ENCODE measurements around the gene ELSPBP1. TPM values are rescaled to one million over a fixed set of nuclear protein-coding genes. Genes with fewer than 3 reads are reported as not detected.

ELSPBP1 gene
- total RNA-seq, 1 experiment from 2014 or later, result not detected

- DNase-seq (no peak), ATAC-seq (no peak)
- H3K79me2 ChIP-seq (ENCODE audit: low read length), result no peaks in the 10 kb centered on the region
- no peaks in the 10 kb centered on the region for H3K9me3 ChIP-seq (ENCODE audit: low read length)
- H3K4me2 ChIP-seq (ENCODE audit: low read length), result no peak overlapping the region
- H3K36me3 ChIP-seq (ENCODE audit: low read depth, low read length), result no peaks in the 10 kb centered on the region
- no peak for TF ChIP-seq CTCF (conservative IDR thresholded peaks at IDR 0.05; ENCODE audit: low read depth, low read length)
- intact Hi-C loops (cut with micrococcal nuclease), result no loop called here
- no peaks in the 10 kb centered on the region for H3K4me1 ChIP-seq (ENCODE audit: insufficient read depth, low read length)
- no peaks in the 10 kb centered on the region for H3F3A ChIP-seq (ENCODE audit: low read length, unreplicated experiment)
- H3K9ac ChIP-seq (ENCODE audit: low read length), result no peak overlapping the region
- no peak overlapping the region for H3K27ac ChIP-seq (ENCODE audit: low read length)
- no TSS peak for BruUV-seq (replicated peaks)
- no peaks in the 10 kb centered on the region for H3K9me2 ChIP-seq (replicated peaks; ENCODE audit: low read length)
- no peaks in the 10 kb centered on the region for H4K20me1 ChIP-seq (ENCODE audit: low read length)
- no peak overlapping the region for H2AFZ ChIP-seq (ENCODE audit: low read length)
- CTCF ChIA-PET, result no interaction called here
- no peak overlapping the region for H3K4me3 ChIP-seq (ENCODE audit: low read length)
- POLR2A ChIA-PET (ENCODE audit: unreplicated experiment), result no interaction called here
- no peaks in the 10 kb centered on the region for H3K27me3 ChIP-seq (ENCODE audit: low read length)
Measured at GRCh38 chr19:47996230-47996727, 1.8 kb downstream of the ELSPBP1 start.

- TF ChIP-seq CTCF (conservative IDR thresholded peaks at IDR 0.05; ENCODE audit: low read depth, low read length), result no peak
- Histone ChIP-seq H3K36me3 (ENCODE audit: low read depth, low read length) (no peaks in the 10 kb centered on the region), H3K27me3 (ENCODE audit: low read length) (no peaks in the 10 kb centered on the region), H3K4me1 (ENCODE audit: insufficient read depth, low read length) (no peaks in the 10 kb centered on the region), H3F3A (ENCODE audit: low read length, unreplicated experiment) (no peaks in the 10 kb centered on the region), H3K9me2 (replicated peaks; ENCODE audit: low read length) (no peaks in the 10 kb centered on the region), H3K4me2 (ENCODE audit: low read length) (no peak overlapping the region), H3K27ac (ENCODE audit: low read length) (no peak overlapping the region), H3K79me2 (ENCODE audit: low read length) (no peaks in the 10 kb centered on the region), H2AFZ (ENCODE audit: low read length) (no peak overlapping the region), H4K20me1 (ENCODE audit: low read length) (no peaks in the 10 kb centered on the region), H3K9me3 (ENCODE audit: low read length) (no peaks in the 10 kb centered on the region), H3K4me3 (ENCODE audit: low read length) (no peak overlapping the region), H3K9ac (ENCODE audit: low read length) (no peak overlapping the region)
- no TSS peak for BruUV-seq (replicated peaks)
- no peak for ATAC-seq
- ChIA-PET POLR2A (ENCODE audit: unreplicated experiment) (no interaction called here), CTCF (no interaction called here)
- intact Hi-C loops (cut with micrococcal nuclease), result no loop called here
- DNase-seq, result no peak
Measured at GRCh38 chr19:47998800-47999199, 4.4 kb downstream of the ELSPBP1 start.

GRCh38 chr19:48000846-48001245 is 6.4 kb downstream of the ELSPBP1 start:
- Histone ChIP-seq H3K9me3 (ENCODE audit: low read length) (no peaks in the 10 kb centered on the region), H3K27me3 (ENCODE audit: low read length) (no peaks in the 10 kb centered on the region), H3K79me2 (ENCODE audit: low read length) (no peaks in the 10 kb centered on the region), H3K4me1 (ENCODE audit: insufficient read depth, low read length) (no peaks in the 10 kb centered on the region), H3K27ac (ENCODE audit: low read length) (no peak overlapping the region), H3K4me2 (ENCODE audit: low read length) (no peak overlapping the region), H3K36me3 (ENCODE audit: low read depth, low read length) (no peaks in the 10 kb centered on the region), H2AFZ (ENCODE audit: low read length) (no peak overlapping the region), H3K9ac (ENCODE audit: low read length) (no peak overlapping the region), H4K20me1 (ENCODE audit: low read length) (no peaks in the 10 kb centered on the region), H3K4me3 (ENCODE audit: low read length) (no peak overlapping the region), H3K9me2 (replicated peaks; ENCODE audit: low read length) (no peaks in the 10 kb centered on the region), H3F3A (ENCODE audit: low read length, unreplicated experiment) (no peaks in the 10 kb centered on the region)
- DNase-seq (peak; percentile 2), ATAC-seq (no peak)
- intact Hi-C loops (cut with micrococcal nuclease), result no loop called here
- ChIA-PET POLR2A (ENCODE audit: unreplicated experiment) (no interaction called here), CTCF (no interaction called here)
- no peak for TF ChIP-seq EZH2phosphoT487 (IDR thresholded peaks at IDR 0.05; ENCODE audit: borderline replicate concordance, low read length)
- no peak for TF ChIP-seq CTCF (conservative IDR thresholded peaks at IDR 0.05; ENCODE audit: low read depth, low read length)
- no peak for TF ChIP-seq EZH2 (IDR thresholded peaks at IDR 0.05; ENCODE audit: low read length, unreplicated experiment)
- no TSS peak for BruUV-seq (replicated peaks)

All from PC-3 (cell line).